ENCODE results near the gene ARAP3.

ARAP3 gene

GRCh38 chr5:141701360-141702119 is 19.5 kb upstream of the ARAP3 start:
- no peak for DNase-seq

GRCh38 chr5:141697586-141697985 is 15.6 kb upstream of the ARAP3 start:
- DNase-seq = no peak

DNA sequence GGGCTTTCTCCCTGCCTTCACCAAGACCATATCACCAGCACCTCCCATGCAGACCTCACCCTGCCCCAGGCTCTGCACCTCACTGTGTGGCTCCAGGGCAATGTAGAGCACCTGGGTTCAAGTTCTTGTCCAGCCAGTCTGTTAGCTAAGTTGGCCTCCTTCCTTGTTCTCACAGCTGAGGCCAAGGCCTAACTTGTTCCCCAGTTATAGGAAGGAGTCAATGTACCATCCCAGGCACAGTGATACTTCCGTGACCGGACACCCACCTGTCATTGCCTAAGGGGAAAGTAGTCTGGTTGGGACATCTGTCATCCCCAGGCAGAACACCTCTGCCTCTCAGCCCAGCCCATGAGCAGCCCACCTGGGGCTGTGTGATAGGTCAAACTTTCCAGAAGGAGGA is 14.4 kb upstream of the ARAP3 start:
- DNase-seq = no peak

DNA sequence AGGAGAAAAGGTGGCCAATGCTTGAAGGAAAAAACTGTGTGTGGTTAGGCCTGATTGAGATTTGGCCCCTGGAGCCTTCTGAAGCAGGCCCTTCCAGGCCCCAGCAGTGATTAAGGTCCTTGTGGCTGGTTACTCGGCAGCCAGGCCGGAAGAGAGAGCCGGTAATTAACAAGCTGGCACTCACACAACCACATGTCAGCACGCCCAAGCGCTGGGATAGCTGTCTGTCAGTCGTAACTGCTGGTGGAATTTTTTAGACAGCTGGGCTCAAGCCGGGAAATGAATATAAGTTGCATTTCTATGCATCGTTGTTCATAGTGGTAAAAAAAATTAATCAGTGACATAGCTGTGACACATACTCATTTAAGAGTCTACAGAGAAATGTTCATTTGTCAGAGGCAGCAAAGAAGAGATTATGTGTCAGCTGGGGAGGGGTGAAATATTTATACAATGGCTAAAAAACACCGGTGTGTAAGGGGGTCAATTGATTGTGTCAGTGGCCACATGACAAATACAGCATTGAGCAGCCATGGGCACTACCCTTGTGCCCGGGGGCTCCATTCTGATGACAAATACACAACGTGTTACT is 13.7 kb upstream of the ARAP3 start:
- no peak for DNase-seq

DNA sequence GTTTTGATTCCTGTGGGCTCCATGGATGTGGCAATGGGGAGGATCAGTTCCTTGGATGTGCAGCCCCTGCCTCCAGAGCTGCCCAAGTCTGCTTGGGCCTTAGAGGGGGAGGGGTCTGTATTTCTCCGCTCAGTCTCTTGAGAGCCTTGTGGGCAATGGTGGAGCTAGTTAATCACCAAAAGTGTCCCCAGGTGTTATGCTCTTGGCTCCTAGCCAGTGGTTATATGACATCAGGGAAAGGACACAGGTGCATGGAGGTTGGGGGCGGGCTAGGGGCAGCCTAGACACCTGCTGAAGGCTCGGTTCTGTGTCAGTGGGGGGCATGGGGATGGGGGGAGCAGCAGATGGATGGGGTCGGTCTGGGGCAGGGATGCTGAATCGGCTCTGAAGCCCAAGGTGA is 12.4 kb upstream of the ARAP3 start:
- DNase-seq = no peak

GRCh38 chr5:141692919-141693725 is 11.1 kb upstream of the ARAP3 start:
- no peak for DNase-seq

DNA sequence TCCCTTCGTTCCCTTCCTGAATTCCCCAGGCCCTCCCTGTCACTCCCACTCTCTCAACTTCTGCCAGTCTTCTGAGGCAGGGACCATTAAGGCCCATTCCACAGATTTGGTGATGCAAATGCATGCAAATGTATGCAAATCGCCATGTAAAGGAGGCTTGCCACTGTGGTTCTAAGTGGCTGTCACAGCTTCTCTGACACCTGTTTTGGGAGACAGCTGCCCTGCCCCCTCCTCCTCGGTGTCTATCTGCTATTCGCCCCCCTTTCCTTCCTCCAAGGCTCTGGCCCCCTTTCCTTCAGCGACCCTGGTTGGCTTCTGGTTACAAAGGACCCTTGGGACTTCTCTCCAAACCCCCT is 10.5 kb upstream of the ARAP3 start:
- DNase-seq = no peak

DNA sequence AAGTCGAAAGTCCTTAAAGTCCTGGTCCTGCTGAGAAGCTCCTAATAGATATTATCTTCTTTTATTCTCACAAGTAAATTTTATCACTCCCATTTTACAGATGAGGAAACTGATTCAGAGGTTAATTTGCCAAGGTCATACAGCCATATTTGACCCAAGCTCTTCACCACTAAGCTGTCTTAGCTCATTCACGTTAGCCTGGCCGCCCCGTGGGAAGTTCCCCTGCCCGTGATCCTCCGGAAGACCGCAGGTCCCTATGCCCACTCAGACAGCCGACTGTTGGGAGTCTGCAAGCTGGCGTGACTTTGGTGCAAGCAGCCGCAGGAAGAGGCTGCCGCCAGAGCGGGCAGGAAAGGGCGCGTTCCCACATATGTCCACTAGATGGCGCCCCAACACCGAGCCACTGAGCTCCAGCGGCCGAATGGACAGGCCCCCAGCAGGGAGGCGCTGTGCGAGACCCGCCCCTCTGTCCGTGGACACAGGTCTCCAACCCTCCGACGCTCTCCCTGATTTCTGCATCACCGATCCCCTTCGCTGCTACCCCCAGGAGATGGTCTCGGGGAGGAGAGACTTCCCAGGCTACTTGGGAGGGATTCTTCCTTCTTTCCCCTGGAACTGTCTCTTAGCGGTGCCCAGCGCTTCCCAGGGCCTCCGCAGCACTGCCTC is 10.0 kb upstream of the ARAP3 start:
- peak; percentile 74 for DNase-seq

- DNase-seq = no peak
Measured at GRCh38 chr5:141691286-141691866, 9.3 kb upstream of the ARAP3 start.

GRCh38 chr5:141686648-141687416 is 4.8 kb upstream of the ARAP3 start:
- no peak for DNase-seq

DNA sequence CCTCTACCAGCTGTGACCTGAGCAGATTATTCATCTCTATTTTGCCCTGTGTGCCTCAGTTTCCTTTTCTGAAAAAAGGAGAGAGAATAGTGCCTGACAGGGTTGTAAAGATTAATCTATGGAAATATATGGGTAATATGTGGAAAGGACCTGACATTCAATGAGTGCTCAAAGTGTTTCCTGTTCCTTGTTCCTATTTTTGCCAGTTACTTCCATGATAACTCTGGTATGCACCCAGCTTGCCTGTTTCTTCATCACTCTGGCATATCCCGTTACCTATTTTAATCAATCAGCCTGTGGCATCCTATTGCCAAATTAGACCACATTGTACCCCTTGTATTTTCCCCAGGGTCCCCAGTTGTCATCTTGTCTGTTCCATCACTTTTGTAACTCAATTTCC is 3.6 kb upstream of the ARAP3 start:
- no peak for DNase-seq

DNA sequence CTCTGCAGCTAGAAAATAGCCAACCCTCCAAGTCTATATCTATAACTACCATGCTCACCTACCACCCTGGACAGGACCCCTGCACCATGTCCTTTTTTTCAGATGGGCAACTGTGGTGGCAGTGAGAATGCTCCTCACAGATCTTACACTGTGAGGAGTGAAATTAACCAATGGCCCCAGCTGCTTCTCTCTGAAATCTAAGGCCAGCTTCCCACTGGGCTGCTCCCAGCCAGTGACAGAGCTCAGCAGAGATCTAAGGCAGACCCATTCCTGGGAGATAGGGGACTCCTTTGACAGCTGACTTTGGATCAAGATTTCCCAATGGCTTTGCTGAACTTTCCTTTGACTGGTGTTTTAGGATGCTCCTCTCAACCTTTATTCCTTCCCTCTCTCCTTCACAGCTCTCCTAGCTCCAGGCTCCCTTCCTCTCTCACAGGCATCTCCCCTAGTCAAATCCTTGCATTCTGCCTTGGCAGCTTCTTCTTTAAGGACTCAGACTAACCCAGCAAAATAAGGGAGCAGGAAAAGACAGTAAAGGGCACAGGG is 1.6 kb upstream of the ARAP3 start:
- no peak for DNase-seq

- DNase-seq = no peak
Measured at GRCh38 chr5:141681295-141681694, 735 bp downstream of the ARAP3 start.

DNA sequence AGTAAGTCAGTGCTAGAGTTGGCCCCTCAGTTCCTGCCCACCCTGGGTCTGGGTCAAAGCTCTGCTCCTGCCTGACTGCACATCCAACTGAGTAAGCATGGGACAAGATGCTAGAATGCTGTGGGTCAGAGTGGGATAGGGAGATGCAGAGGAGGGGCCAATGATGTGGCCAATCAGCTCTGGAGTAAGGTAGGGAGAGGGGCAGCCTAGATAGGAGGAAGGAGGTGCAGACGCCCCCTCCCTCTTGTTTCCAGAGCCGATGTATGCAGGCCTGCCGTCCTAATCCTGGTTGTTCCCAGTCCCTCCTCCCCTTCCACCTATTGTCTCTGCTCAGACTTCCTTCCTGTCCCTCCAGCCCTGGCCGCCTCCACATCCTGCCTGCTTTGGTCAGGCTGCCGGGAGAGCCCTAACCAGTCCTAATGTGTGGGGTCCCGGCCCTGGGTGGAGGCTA is 1.3 kb downstream of the ARAP3 start:
- DNase-seq = no peak

DNA sequence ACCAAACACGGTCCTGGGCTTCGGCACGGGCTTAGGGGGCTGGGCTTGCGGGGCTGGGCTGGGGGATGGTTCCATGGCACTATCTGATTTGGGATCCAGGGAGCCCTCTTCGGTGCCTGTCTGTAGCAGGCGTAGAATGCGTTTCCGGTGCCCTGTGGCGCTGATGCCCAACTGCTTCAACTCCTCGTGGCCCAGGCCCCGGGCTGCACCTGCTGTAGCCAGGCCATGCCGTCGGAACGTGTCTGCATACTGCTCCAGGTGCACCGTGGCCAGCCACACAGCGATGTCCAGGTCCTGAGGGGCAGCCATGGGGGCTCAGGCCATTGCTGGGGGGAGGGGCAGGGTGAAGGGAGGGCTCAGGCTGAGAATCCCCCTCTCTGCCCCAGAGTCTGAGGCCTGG is 1.9 kb downstream of the ARAP3 start:
- no peak for DNase-seq

- no peak for DNase-seq
Measured at GRCh38 chr5:141677415-141677814, 4.6 kb downstream of the ARAP3 start.

DNA sequence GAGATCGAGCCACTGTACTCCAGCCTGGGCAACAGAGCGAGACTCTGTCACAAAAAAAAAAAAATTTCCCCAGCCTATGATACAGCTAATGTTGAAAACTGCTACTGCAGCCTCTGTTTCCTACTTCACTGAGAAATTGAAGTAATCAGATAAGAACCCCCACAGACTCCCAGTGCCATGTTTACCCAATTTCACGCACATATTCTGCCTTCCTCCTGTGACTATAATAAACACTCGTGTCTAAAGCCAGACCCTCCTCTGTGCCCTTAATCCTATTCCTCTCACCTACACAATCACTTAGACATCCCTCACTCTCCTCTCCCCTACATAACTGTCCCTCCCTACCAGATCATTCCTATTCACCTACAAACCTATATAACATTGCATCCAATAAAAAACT is 6.4 kb downstream of the ARAP3 start:
- no peak for DNase-seq

- no peak for DNase-seq
Measured at GRCh38 chr5:141674747-141675146, 7.3 kb downstream of the ARAP3 start.

DNA sequence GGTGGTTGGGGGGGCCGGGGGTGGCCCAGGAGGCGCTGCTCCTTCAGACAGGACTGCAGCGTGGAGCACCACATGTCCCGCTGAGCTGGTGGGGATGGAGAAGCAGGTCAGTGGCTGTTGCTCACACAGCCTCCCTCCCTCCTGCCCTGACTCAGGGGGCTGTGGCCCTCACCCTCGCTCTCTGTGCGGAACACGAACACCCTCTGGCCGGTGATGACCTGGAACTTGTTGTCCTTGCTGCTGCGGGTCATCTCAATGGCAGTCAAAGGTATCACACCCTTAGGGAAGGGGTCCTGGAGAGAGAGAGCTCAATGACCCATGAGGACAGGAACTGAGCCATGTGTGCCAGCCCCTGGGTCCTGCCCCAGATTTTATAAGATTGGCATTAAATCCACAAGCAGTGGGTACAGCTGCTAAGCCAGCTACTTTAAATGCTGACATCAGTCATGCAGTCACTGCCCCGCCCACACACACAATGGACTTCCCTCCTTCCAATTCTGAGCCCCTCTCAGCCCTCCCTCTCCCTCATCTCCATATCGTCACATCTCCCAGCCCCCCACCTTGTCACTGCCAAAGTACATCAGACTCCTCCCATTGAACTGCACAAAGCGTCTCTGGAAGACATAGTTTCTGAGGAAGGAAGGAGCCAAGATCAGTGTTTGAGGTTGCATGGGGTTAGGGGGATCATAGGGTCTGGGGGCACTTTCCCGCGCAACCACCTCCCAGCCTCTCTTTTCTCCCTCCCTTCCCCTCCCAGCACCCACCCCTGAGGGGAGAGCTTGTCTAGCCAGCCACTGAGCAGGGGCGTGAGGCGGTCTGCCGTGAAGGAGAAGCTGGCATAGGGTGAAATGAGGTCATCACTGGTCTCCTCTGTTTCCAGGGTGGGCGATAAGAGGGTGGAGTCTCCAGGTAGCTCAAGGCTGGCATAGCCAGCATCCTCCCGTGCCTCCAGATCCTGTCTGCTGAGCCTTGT is 8.9 kb downstream of the ARAP3 start:
- no peak for DNase-seq

GRCh38 chr5:141672071-141672840 is 9.8 kb downstream of the ARAP3 start:
- DNase-seq = no peak

All from GDM1 (cell line).